ENCODE results near the gene GRIK2. TPM values are rescaled to one million over a fixed set of nuclear protein-coding genes. Genes with fewer than 3 reads are reported as not detected.

GRIK2 gene
- total RNA-seq, 4 donors from 2014 or later, result 1.6 to 8.9 (median 8.6) TPM; not detected in 1

DNA sequence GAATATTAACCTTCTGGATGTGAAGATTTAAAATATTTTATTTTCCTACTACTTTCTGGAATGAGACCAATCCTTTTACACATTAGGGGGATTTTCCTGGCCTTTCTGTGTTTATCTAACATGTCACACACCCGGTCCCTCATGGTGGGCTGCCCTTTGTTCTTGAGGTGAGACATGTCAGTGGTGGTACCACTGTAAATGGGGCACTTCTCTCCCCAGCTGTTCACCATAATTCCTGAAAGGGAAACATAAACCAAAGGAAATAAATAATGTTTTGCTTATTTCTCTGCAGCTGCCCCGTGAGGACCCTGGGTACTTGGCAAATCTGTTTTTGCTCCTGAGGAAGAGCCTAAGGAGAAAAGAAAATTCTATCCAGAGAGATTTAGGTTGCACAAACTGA, 41.1 kb downstream of the GRIK2 start:
- no peaks in the 10 kb centered on the region for H3K9me3 ChIP-seq
- H3K27ac ChIP-seq, result no peak overlapping the region
- no peak overlapping the region for H3K4me3 ChIP-seq
- no peaks in the 10 kb centered on the region for H3K36me3 ChIP-seq
- H3K27me3 ChIP-seq, result no peaks in the 10 kb centered on the region
- DNase-seq, result no peak
- no peaks in the 10 kb centered on the region for H3K4me1 ChIP-seq
- no peak for TF ChIP-seq POLR2A (IDR thresholded peaks at IDR 0.05)
- TF ChIP-seq CTCF (IDR thresholded peaks at IDR 0.05), result no peak

DNA sequence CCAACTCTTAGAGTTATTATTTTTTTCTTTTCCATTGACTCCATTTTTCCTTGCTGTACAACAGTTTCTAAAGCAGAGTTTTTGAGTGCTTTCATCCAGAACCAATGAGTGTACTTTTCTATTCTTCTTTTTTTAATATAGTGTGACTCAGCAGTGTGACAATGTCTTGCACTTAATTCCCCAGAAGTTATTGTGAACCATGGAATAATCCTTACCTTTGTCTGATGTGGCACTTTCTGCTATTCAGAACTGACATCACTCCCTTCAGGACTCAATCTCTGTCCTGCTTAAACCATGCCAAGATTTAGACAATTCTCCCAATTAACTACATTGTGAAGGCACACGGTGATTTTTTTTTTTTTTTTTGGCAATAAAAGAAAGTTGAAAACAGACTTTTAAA, 41.5 kb downstream of the GRIK2 start:
- no peak overlapping the region for H3K27ac ChIP-seq
- no peaks in the 10 kb centered on the region for H3K4me1 ChIP-seq
- no peak overlapping the region for H3K4me3 ChIP-seq
- no peak for DNase-seq
- H3K36me3 ChIP-seq, result no peaks in the 10 kb centered on the region
- H3K27me3 ChIP-seq, result no peaks in the 10 kb centered on the region
- no peaks in the 10 kb centered on the region for H3K9me3 ChIP-seq
- TF ChIP-seq CTCF (IDR thresholded peaks at IDR 0.05) (no peak), POLR2A (IDR thresholded peaks at IDR 0.05) (no peak)

- no peak for TF ChIP-seq POLR2A (IDR thresholded peaks at IDR 0.05)
- no peak for TF ChIP-seq CTCF (IDR thresholded peaks at IDR 0.05)
- H3K9me3 ChIP-seq, result no peaks in the 10 kb centered on the region
Measured at GRCh38 chr6:101439790-101440189, 46.3 kb downstream of the GRIK2 start.

DNA sequence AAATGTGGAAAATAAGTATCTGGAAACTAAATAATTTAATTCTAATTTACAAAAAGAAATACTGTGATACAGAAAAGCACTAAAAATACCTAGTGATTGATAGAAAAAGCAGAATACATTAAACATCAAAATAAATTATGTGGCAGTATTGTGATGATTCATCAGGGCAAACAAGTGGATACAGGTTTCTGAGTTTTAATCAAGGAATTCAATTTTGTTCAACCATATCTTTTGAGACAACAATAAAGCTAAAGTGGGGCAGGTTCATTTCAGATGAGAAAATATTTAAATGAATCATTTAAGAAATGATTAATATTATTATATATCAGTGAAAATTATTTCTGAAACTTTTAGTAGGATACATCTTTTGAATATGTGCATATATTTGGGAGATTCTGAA, 49.8 kb downstream of the GRIK2 start:
- TF ChIP-seq POLR2A (IDR thresholded peaks at IDR 0.05) (no peak), CTCF (IDR thresholded peaks at IDR 0.05) (no peak)
- Histone ChIP-seq H3K4me3 (no peak overlapping the region), H3K36me3 (no peaks in the 10 kb centered on the region), H3K27ac (no peak overlapping the region), H3K4me1 (no peaks in the 10 kb centered on the region), H3K9me3 (no peaks in the 10 kb centered on the region), H3K27me3 (no peaks in the 10 kb centered on the region)
- no peak for DNase-seq

More at GRCh38 chr6:101439790-101440189, 46.3 kb downstream of the GRIK2 start:
- Histone ChIP-seq H3K4me3 (no peak overlapping the region), H3K36me3 (no peaks in the 10 kb centered on the region), H3K27me3 (no peaks in the 10 kb centered on the region), H3K27ac (no peak overlapping the region), H3K4me1 (no peaks in the 10 kb centered on the region)
- DNase-seq, result no peak

- no peaks in the 10 kb centered on the region for H3K9me3 ChIP-seq
- H3K4me3 ChIP-seq, result no peak overlapping the region
- no peak for DNase-seq
- H3K36me3 ChIP-seq, result no peaks in the 10 kb centered on the region
- TF ChIP-seq POLR2A (IDR thresholded peaks at IDR 0.05), result no peak
- no peak for TF ChIP-seq CTCF (IDR thresholded peaks at IDR 0.05)
- no peak overlapping the region for H3K27ac ChIP-seq
- H3K4me1 ChIP-seq, result no peaks in the 10 kb centered on the region
- no peaks in the 10 kb centered on the region for H3K27me3 ChIP-seq
Measured at GRCh38 chr6:101444717-101445116, 51.2 kb downstream of the GRIK2 start.

DNA sequence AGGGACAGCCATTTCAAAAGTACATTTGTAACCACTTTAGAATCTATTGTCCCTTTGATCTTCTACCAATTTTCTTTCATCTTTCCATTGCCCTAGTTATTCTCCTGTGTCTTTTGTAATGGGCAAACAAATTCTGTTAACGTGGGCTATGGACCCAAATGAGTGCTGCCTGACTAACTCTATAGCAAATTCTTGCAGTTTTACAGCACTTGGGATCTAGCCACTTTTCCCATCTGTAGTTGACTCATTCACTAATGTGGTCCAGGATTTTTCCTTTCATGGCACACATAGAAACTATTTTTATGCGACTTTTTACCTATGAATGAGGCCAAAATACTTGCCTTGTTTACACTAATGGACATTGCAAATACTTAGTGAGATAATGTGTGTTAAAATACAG, 52.0 kb downstream of the GRIK2 start:
- Histone ChIP-seq H3K4me3 (no peak overlapping the region), H3K36me3 (no peaks in the 10 kb centered on the region), H3K4me1 (no peaks in the 10 kb centered on the region), H3K9me3 (no peaks in the 10 kb centered on the region), H3K27me3 (no peaks in the 10 kb centered on the region), H3K27ac (no peak overlapping the region)
- no peak for TF ChIP-seq POLR2A (IDR thresholded peaks at IDR 0.05)
- no peak for TF ChIP-seq CTCF (IDR thresholded peaks at IDR 0.05)
- DNase-seq, result no peak

All from Peyer's patch (tissue), 4 donors.